Stomach smooth muscle (tissue), 2 donors: ENCODE measurements around the gene ELP4.
"Not testable (repeated sequence)": the region's sequence is repeated elsewhere in the genome, so short reads cannot be mapped to it uniquely, and the experiment has no call there.

Source experiments
- H3K27ac ChIP-seq: one replicate; pipeline ENCODE4 v1.7.0; 2013; ENCODE audit warnings: mild to moderate bottlenecking, low read length, inconsistent platforms
- H3K27me3 ChIP-seq, 2 donors: one replicate each; pipeline ENCODE4 v1.7.0; 2013; ENCODE audit warnings: low read length in 2 of 2; ENCODE audit not compliant: insufficient read depth in 2 of 2, control insufficient read depth in 1 of 2
- H3K36me3 ChIP-seq, 2 donors: one replicate each; pipeline ENCODE4 v1.7.0; 2013; ENCODE audit warnings: low read length in 2 of 2; ENCODE audit not compliant: control insufficient read depth in 2 of 2, insufficient read depth in 2 of 2
- H3K4me1 ChIP-seq: one replicate; pipeline ENCODE4 v1.7.0; 2013; ENCODE audit warnings: low read length; ENCODE audit not compliant: control insufficient read depth, insufficient read depth
- H3K4me3 ChIP-seq, 2 donors: one replicate each; pipeline ENCODE4 v1.7.0; 2013; ENCODE audit warnings: low read length in 2 of 2
- H3K9ac ChIP-seq, 2 donors: one replicate each; pipeline ENCODE4 v1.7.0; 2013; ENCODE audit warnings: low read length in 2 of 2, mild to moderate bottlenecking in 1 of 2
- H3K9me3 ChIP-seq, 2 donors: one replicate each; pipeline ENCODE4 v1.7.0; 2013; ENCODE audit warnings: low read length in 2 of 2; ENCODE audit not compliant: control insufficient read depth in 2 of 2
- donor health status: healthy.
- donor health status: Pancreatic carcinoma.

The ELP4 gene

DNA sequence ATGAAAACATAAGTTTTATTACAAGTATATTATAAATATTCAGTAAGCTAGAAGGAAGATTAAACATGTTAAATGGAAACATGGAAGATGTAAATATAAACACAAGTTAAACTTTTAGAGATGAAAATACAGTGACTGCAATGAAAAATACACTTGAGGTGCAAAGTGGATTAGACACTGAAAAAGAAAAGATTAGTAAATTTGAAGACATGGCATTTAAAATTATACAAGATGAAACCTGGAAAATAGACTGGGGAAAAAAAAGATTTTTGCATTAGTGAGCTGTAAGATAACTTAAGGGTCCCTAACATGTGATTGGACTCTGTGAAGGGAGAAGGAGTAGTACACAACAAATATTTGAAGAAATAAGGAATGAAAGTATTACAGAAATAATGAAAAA is 33.3 kb downstream of the ELP4 start:
- Histone ChIP-seq H3K4me1 (no peaks in the 10 kb centered on the region), H3K9me3 (no peaks in the 10 kb centered on the region), H3K36me3 (peaks cover 4 to 7% of the 10 kb centered on the region in 2 donors), H3K27ac (no peak overlapping the region), H3K4me3 (no peak overlapping the region), H3K9ac (no peak overlapping the region), H3K27me3 (no peaks in the 10 kb centered on the region)

DNA sequence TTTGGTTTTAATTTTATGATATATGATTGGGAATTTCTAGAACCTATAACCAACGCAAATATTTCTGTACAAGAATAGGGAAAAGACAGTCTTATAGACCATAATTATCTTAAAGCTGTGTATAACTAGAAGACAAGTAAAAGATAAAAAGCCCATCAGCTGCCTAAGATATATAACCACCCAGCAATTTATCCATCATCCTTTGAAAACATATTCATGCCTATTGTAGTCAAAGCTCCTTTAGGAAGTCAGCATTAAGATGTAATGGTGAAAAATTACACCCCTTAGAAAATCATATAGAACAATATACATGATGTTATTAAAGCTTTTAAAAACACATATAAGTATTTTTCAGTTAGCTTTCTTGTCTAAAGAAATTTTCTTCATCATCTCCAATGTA is 46.4 kb downstream of the ELP4 start:
- no peaks in the 10 kb centered on the region for H3K27me3 ChIP-seq
- H3K9ac ChIP-seq: no peak overlapping the region
- H3K9me3 ChIP-seq: no peaks in the 10 kb centered on the region
- H3K4me3 ChIP-seq: no peak overlapping the region
- no peaks in the 10 kb centered on the region for H3K36me3 ChIP-seq
- no peak overlapping the region for H3K27ac ChIP-seq
- H3K4me1 ChIP-seq: no peaks in the 10 kb centered on the region

DNA sequence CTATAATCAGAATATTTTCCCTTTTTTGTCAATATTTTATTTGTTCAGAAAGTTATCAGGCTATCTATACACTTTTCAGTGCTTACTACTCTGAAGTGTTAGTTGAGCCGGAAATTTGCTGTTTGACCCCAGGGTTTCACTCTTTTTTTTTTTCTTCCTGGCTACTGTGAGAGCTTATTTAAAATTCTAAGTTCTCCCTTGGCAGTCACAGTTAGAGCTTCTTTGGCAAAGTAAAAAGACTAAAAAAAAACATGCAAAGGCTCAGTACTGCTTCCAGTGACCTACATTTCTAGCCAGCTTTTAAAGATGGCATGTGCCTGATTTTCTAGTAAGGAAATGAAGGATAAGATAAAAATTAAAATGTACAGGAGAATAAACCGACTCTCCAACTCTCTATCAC is 48.4 kb downstream of the ELP4 start:
- H3K4me3 ChIP-seq: no peak overlapping the region
- no peaks in the 10 kb centered on the region for H3K36me3 ChIP-seq
- no peaks in the 10 kb centered on the region for H3K27me3 ChIP-seq
- no peak overlapping the region for H3K27ac ChIP-seq
- no peak overlapping the region for H3K9ac ChIP-seq
- no peaks in the 10 kb centered on the region for H3K9me3 ChIP-seq
- no peaks in the 10 kb centered on the region for H3K4me1 ChIP-seq

DNA sequence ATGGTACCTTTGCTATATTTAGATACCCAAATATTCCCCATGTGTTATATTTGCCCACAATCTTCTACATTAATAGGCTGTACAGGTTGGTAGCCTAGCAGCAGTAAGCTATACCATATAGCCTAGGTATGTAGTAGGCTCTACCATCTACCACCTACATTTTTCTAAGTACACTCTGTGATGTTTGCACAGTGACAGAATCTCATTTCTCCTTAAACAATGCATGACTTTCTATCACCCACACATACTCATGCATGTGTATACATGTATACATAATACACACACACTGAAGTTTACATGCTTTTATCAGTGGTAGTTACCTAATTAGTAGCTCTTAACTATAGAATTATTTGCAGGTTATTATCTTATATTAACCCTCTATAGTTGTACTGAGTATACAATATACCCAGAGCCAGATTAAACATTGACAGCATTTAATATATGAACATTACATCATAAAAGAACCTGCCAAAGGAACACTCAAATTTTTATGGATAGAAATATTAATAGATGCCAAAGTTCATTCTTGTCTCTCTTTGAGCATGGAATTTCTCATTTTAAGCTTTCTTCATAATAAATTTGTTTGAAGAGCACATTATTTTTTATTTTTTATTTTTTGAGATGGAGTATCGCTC is 51.4 kb downstream of the ELP4 start:
- Histone ChIP-seq H3K9me3 (no peaks in the 10 kb centered on the region), H3K27ac (no peak overlapping the region)

DNA sequence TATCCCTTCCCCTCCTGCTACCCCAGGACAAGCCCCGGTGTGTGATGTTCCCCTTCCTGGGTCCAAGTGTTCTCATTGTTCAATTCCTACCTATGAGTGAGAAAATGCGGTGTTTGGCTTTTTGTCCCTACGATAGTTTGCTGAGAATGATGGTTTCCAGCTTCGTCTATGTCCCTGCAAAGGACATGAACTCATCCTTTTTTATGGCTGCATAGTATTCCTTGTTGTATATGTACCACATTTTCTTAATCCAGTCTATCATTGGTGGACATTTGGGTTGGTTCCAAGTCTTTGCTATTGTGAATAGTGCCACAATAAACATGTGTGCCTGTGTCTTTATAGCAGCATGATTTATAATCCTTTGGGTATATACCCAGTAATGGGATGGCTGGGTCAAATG is 55.0 kb downstream of the ELP4 start:
- not testable (repeated sequence) for H3K9ac ChIP-seq, H3K4me1 ChIP-seq, H3K9me3 ChIP-seq, H3K27me3 ChIP-seq, H3K36me3 ChIP-seq, H3K4me3 ChIP-seq, H3K27ac ChIP-seq

More for the DNA sequence above, 51.4 kb downstream of the ELP4 start:
- Histone ChIP-seq H3K4me3 (no peak overlapping the region), H3K4me1 (no peaks in the 10 kb centered on the region), H3K9ac (no peak overlapping the region), H3K36me3 (no peaks in the 10 kb centered on the region), H3K27me3 (no peaks in the 10 kb centered on the region)

DNA sequence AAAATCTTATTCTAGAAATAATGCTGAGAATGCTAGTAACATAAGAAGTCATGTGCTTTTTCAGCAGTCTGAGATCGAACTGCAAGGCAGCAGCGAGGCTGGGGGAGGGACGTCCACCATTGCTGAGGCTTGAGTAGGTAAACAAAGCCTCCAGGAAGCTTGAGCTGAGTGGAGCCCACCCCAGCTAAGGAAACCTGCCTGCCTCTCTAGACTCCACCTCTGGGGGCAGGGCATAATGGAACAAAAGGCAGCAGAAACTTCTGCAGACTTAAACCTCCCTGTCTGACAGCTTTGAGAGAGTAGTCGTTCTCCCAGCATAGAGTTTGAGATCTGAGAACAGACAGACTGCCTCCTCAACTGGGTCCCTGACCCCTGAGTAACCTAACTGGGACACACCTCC is 64.6 kb downstream of the ELP4 start:
- H3K4me1 ChIP-seq, H3K4me3 ChIP-seq, H3K9ac ChIP-seq, H3K27me3 ChIP-seq, H3K9me3 ChIP-seq, H3K27ac ChIP-seq, H3K36me3 ChIP-seq: not testable (repeated sequence)

DNA sequence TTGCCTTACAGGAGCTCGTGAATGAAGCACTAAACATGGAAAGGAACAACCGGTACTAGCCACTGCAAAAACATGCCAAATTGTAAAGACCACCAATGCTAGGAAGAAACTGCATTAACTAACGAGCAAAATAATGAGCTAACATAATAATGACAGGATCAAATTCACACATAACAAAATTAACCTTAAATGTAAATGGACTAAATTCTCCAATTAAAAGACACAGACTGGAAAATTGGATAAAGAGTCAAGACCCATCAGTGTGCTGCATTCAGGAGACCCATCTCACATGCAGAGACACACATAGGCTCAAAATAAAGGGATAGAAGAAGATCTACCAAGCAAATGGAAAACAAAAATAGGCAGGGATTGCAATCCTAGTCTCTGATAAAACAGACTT is 66.2 kb downstream of the ELP4 start:
- not testable (repeated sequence) for H3K36me3 ChIP-seq, H3K27ac ChIP-seq, H3K9ac ChIP-seq, H3K27me3 ChIP-seq, H3K9me3 ChIP-seq, H3K4me1 ChIP-seq, H3K4me3 ChIP-seq

DNA sequence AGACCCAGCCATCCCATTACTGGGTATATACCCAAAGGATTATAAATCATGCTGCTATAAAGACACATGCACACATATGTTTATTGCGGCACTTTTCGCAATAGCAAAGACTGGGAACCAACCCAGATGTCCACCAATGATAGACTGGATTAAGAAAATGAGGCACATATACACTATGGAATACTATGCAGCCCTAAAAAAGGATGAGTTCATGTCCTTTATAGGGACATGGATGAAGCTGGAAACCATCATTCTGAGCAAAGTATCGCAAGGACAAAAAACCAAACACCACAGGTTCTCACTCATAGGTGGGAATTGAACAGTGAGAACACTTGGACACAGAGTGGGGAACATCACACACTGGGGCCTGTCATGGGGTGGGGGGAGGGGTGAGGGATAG is 69.8 kb downstream of the ELP4 start:
- not testable (repeated sequence) for H3K9ac ChIP-seq, H3K27me3 ChIP-seq, H3K4me3 ChIP-seq, H3K27ac ChIP-seq, H3K9me3 ChIP-seq, H3K36me3 ChIP-seq, H3K4me1 ChIP-seq

DNA sequence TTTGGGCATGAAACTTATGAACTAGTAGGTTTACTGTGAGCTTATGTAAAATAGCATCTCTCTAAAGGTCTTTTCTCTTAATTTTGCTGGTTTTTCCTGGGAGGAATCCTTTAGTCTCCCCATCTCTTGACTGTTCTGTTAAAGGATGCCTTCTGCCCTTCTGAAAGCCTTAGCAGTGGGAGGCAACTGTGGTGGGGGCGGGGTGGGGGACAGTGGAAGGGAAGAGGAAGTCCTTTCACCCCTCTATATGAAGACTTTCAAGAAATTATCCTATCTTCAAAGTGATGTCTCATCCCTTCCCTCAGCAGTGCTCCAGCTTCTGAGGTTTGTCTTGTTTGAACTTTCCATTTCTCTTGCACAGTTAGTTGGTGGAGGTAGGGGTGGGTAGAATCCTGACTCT is 73.1 kb downstream of the ELP4 start:
- no peaks in the 10 kb centered on the region for H3K4me1 ChIP-seq
- H3K27me3 ChIP-seq: no peaks in the 10 kb centered on the region
- H3K4me3 ChIP-seq: no peak overlapping the region
- H3K27ac ChIP-seq: no peak overlapping the region
- H3K9me3 ChIP-seq: no peaks in the 10 kb centered on the region
- H3K9ac ChIP-seq: no peak overlapping the region
- no peaks in the 10 kb centered on the region for H3K36me3 ChIP-seq

DNA sequence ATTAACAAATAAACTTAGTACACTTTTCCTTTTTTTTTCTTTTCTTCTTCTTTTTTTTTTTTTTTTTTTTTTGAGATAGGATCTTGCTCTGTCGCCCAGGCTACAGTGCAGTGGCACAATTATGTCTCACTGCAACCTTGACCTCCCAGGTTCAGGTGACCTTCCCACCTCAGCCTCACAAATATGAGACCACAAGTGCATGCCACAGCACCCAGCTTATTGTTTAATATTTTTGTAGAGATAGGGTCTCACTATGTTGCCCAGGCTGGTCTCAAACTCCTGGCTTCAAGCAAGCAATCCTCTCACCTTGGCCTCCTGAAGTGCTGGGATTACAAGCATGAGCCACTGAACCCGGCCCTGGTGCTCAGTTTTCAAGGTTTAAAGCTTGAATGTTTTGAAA is 88.9 kb downstream of the ELP4 start:
- Histone ChIP-seq H3K4me3 (no peak overlapping the region), H3K27ac (no peak overlapping the region), H3K27me3 (no peaks in the 10 kb centered on the region)

DNA sequence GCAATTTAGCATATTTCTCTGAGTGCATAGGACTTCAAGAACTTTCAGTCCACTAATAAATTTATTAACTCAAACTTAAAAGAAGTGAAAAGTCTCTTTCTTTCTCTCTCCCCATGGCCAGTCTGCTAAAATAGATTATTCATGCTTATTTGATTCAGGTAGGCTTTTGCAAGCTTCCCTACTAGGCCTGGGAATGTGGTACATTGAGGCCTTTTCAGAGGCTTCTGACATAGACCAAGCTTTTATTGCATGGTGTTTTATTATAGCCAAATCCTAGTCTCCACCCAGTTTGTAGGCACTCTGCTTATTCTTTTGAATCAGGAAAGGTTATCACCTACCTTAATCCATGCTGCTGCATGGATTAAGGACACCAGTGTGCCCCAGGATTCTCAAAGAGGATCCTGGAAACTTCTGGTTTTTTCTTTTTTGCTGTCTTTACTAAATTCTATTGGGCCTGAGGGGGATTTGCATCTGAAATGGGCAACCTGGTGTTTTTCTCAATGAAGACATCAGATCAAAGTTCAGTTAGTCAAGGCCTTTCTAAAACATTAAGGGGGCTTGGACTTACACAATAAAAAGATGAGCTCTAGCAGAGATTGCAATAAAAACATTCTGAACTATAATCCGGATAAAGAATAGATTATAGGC is 92.2 kb downstream of the ELP4 start:
- Histone ChIP-seq H3K36me3 (no peaks in the 10 kb centered on the region), H3K4me1 (no peaks in the 10 kb centered on the region), H3K27me3 (no peaks in the 10 kb centered on the region), H3K4me3 (no peak overlapping the region), H3K27ac (no peak overlapping the region), H3K9me3 (no peaks in the 10 kb centered on the region), H3K9ac (no peak overlapping the region)

More for the DNA sequence above, 88.9 kb downstream of the ELP4 start:
- H3K9ac ChIP-seq: no peak overlapping the region
- no peaks in the 10 kb centered on the region for H3K4me1 ChIP-seq
- H3K9me3 ChIP-seq: no peaks in the 10 kb centered on the region
- no peaks in the 10 kb centered on the region for H3K36me3 ChIP-seq
